Prostate gland (tissue), 2 donors: ENCODE results near the gene CA9. TPM values are rescaled to one million over a fixed set of nuclear protein-coding genes. Genes with fewer than 3 reads are reported as not detected.
A peak's percentile ranks its signal among the peaks of the same experiment; 100 is the strongest.

ENCODE experiments used
- DNase-seq: peaks from one replicate; pipeline ENCODE4 v3.0.0-alpha.2; 2019; ENCODE audit warnings: low spot score
- H3K27ac ChIP-seq, 2 donors: fragments of 200-600 bp; sonication (generic); 2 replicates each; pipeline ENCODE4 v1.5.1; 2017 to 2019
- H3K27me3 ChIP-seq: fragments of 200-600 bp; sonication (generic); replicated peaks from 2 replicates; pipeline ENCODE4 v1.5.1; 2019; ENCODE audit not compliant: insufficient read depth
- H3K36me3 ChIP-seq, 2 donors: fragments of 200-600 bp; sonication (generic); 1 replicate in 1 of 2; 2 replicates in 1 of 2; pipeline versions ENCODE4 v1.5.1 to v1.8.1; 2017 to 2019
- H3K4me1 ChIP-seq: fragments of 200-600 bp; sonication (generic); replicated peaks from 2 replicates; pipeline ENCODE4 v1.5.1; 2019
- H3K4me3 ChIP-seq, 2 donors: fragments of 200-600 bp; sonication (generic); 2 replicates each; pipeline ENCODE4 v1.5.1; 2017 to 2019
- H3K9me3 ChIP-seq: fragments of 200-600 bp; sonication (generic); 2 replicates; pipeline ENCODE4 v1.5.1; 2017
- POLR2A ChIP-seq: fragments of 450-650 bp; IDR thresholded peaks from one replicate; pipeline ENCODE4 v1.6.1; 2016; ENCODE audit warnings: antibody characterized with exemption, mild to moderate bottlenecking
- POLR2AphosphoS5 ChIP-seq: sonication (generic); formaldehyde crosslinking; IDR thresholded peaks from one replicate; pipeline ENCODE4 v1.6.1; 2017; ENCODE audit warnings: antibody characterized with exemption
- WGBS: methylation state at CpG from one replicate; pipeline ENCODE4 v1.1.5; 2018; 5-methylcytosine and 5-hydroxymethylcytosine counted together
- intact Hi-C: fragments of 100-400 bp; cut with DNase I; formaldehyde crosslinking; loops from one replicate; pipeline ENCODE4 v1.14.2; 2022
- total RNA-seq, 2 donors: library from RNA; depleted of rRNA; stranded (reverse); fragments of >200 nt; gene quantifications; one replicate each; pipeline ENCODE4 v1.1.0, GENCODE V29; 2016
- TF ChIP-seq, protein P1 (sequence below), 4 experiments: fragments of 200-600 bp in 2 of 4; fragments of 450-650 bp in 2 of 4; sonication (generic) in 2 of 4; IDR thresholded peaks; 1 replicate in 3 of 4; 2 replicates in 1 of 4; pipeline ENCODE4 v1.5.1; 2016 to 2019; ENCODE audit warnings: antibody characterized with exemption in 4 of 4, mild to moderate bottlenecking in 2 of 4, moderate library complexity in 2 of 4

Gene CA9
- total RNA-seq, 2 donors from 2014 or later = not detected

DNA sequence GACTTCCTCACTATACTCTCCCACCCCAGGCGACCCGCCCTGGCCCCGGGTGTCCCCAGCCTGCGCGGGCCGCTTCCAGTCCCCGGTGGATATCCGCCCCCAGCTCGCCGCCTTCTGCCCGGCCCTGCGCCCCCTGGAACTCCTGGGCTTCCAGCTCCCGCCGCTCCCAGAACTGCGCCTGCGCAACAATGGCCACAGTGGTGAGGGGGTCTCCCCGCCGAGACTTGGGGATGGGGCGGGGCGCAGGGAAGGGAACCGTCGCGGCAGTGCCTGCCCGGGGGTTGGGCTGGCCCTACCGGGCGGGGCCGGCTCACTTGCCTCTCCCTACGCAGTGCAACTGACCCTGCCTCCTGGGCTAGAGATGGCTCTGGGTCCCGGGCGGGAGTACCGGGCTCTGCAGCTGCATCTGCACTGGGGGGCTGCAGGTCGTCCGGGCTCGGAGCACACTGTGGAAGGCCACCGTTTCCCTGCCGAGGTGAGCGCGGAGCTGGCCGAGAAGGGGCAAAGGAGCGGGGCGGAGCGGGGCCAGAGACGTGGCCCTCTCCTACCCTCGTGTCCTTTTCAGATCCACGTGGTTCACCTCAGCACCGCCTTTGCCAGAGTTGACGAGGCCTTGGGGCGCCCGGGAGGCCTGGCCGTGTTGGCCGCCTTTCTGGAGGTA is 2.1 kb downstream of the CA9 start:
- H3K27me3 ChIP-seq = no peaks in the 10 kb centered on the region
- H3K36me3 ChIP-seq = no peaks in the 10 kb centered on the region
- H3K4me1 ChIP-seq = no peaks in the 10 kb centered on the region
- WGBS = 8% methylated on average over 46 of the region's 51 CpGs
- intact Hi-C loops = loop anchor here (1.0 kb wide), 1 partner anchor 12 kb away; no protein-coding TSS in a partner anchor
- no peaks in the 10 kb centered on the region for H3K9me3 ChIP-seq
- peak overlapping the region; percentile 36 to 40 for H3K4me3 ChIP-seq
- no peak for DNase-seq
- H3K27ac ChIP-seq = peak overlapping the region in 1 of 2 donors; percentile 33
- TF ChIP-seq POLR2A (no peak), POLR2AphosphoS5 (no peak)
- TF ChIP-seq, protein P1, sequence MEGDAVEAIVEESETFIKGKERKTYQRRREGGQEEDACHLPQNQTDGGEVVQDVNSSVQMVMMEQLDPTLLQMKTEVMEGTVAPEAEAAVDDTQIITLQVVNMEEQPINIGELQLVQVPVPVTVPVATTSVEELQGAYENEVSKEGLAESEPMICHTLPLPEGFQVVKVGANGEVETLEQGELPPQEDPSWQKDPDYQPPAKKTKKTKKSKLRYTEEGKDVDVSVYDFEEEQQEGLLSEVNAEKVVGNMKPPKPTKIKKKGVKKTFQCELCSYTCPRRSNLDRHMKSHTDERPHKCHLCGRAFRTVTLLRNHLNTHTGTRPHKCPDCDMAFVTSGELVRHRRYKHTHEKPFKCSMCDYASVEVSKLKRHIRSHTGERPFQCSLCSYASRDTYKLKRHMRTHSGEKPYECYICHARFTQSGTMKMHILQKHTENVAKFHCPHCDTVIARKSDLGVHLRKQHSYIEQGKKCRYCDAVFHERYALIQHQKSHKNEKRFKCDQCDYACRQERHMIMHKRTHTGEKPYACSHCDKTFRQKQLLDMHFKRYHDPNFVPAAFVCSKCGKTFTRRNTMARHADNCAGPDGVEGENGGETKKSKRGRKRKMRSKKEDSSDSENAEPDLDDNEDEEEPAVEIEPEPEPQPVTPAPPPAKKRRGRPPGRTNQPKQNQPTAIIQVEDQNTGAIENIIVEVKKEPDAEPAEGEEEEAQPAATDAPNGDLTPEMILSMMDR (IDR thresholded peaks at IDR 0.05) = no peak

DNA sequence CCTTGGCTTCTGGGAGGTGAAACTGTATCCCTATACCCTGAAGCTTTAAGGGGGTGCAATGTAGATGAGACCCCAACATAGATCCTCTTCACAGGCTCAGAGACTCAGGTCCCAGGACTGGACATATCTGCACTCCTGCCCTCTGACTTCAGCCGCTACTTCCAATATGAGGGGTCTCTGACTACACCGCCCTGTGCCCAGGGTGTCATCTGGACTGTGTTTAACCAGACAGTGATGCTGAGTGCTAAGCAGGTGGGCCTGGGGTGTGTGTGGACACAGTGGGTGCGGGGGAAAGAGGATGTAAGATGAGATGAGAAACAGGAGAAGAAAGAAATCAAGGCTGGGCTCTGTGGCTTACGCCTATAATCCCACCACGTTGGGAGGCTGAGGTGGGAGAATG is 5.4 kb downstream of the CA9 start:
- H3K9me3 ChIP-seq = no peaks in the 10 kb centered on the region
- intact Hi-C loops = no loop called here
- no peak overlapping the region for H3K27ac ChIP-seq
- no peak for DNase-seq
- WGBS = 88% methylated on average over 5 of the region's 5 CpGs
- H3K27me3 ChIP-seq = no peaks in the 10 kb centered on the region
- H3K4me3 ChIP-seq = no peak overlapping the region
- no peak for TF ChIP-seq POLR2AphosphoS5
- no peak for TF ChIP-seq POLR2A
- TF ChIP-seq, protein P1 (IDR thresholded peaks at IDR 0.05) = no peak
- no peaks in the 10 kb centered on the region for H3K4me1 ChIP-seq
- no peaks in the 10 kb centered on the region for H3K36me3 ChIP-seq

DNA sequence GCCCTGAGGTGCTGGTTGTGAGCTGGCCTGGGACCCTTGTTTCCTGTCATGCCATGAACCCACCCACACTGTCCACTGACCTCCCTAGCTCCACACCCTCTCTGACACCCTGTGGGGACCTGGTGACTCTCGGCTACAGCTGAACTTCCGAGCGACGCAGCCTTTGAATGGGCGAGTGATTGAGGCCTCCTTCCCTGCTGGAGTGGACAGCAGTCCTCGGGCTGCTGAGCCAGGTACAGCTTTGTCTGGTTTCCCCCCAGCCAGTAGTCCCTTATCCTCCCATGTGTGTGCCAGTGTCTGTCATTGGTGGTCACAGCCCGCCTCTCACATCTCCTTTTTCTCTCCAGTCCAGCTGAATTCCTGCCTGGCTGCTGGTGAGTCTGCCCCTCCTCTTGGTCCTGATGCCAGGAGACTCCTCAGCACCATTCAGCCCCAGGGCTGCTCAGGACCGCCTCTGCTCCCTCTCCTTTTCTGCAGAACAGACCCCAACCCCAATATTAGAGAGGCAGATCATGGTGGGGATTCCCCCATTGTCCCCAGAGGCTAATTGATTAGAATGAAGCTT is 6.1 kb downstream of the CA9 start:
- H3K4me1 ChIP-seq = no peaks in the 10 kb centered on the region
- intact Hi-C loops = no loop called here
- H3K36me3 ChIP-seq = no peaks in the 10 kb centered on the region
- H3K27me3 ChIP-seq = no peaks in the 10 kb centered on the region
- H3K9me3 ChIP-seq = no peaks in the 10 kb centered on the region
- TF ChIP-seq, protein P1 (IDR thresholded peaks at IDR 0.05) = no peak
- TF ChIP-seq POLR2AphosphoS5 = no peak
- no peak for TF ChIP-seq POLR2A
- no peak overlapping the region for H3K4me3 ChIP-seq
- WGBS = 75% methylated on average over 8 of the region's 8 CpGs
- H3K27ac ChIP-seq = no peak overlapping the region
- no peak for DNase-seq

DNA sequence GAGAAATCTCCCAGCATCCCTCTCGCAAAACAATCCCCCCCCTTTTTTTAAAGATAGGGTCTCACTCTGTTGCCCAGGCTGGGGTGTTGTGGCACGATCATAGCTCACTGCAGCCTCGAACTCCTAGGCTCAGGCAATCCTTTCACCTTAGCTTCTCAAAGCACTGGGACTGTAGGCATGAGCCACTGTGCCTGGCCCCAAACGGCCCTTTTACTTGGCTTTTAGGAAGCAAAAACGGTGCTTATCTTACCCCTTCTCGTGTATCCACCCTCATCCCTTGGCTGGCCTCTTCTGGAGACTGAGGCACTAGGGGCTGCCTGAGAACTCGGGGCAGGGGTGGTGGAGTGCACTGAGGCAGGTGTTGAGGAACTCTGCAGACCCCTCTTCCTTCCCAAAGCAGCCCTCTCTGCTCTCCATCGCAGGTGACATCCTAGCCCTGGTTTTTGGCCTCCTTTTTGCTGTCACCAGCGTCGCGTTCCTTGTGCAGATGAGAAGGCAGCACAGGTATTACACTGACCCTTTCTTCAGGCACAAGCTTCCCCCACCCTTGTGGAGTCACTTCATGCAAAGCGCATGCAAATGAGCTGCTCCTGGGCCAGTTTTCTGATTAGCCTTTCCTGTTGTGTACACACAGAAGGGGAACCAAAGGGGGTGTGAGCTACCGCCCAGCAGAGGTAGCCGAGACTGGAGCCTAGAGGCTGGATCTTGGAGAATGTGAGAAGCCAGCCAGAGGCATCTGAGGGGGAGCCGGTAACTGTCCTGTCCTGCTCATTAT is 6.8 kb downstream of the CA9 start:
- Histone ChIP-seq H3K4me1 (no peaks in the 10 kb centered on the region), H3K9me3 (no peaks in the 10 kb centered on the region), H3K27me3 (no peaks in the 10 kb centered on the region), H3K27ac (no peak overlapping the region), H3K36me3 (no peaks in the 10 kb centered on the region), H3K4me3 (no peak overlapping the region)
- no peak for DNase-seq
- WGBS = 54% methylated on average over 15 of the region's 15 CpGs
- intact Hi-C loops = no loop called here
- TF ChIP-seq, protein P1 (IDR thresholded peaks at IDR 0.05) = no peak
- no peak for TF ChIP-seq POLR2AphosphoS5
- no peak for TF ChIP-seq POLR2A
